K562 (cell line): ENCODE measurements around the gene RNF180.

Experiments
- CAMTA2 ChIP-seq: fragments of 250-450 bp; sonication (Bioruptor Pico); conservative IDR thresholded peaks from 2 replicates; pipeline ENCODE4 v1.5.1; 2022
- CEBPG ChIP-seq, 3 experiments: fragments of 200-800 bp in 1 of 3; sonication (Bioruptor generic) in 1 of 3; sonication (generic) in 1 of 3; formaldehyde crosslinking in 1 of 3; IDR thresholded peaks in 2 of 3; conservative IDR thresholded peaks in 1 of 3; 2 replicates each; pipeline versions ENCODE4 v1.6.1 to v1.8.0; 2016 to 2022; ENCODE audit warnings: missing compliant biosample characterization in 2 of 3, missing genetic modification characterization in 2 of 3, mild to moderate bottlenecking in 1 of 3, missing genetic modification reagents in 1 of 3
- KDM4B ChIP-seq, 2 experiments: fragments of 450-650 bp in 1 of 2; sonication (generic) in 1 of 2; IDR thresholded peaks; 2 replicates each; pipeline ENCODE4 v1.6.1; 2016 to 2017; ENCODE audit warnings: borderline replicate concordance in 2 of 2, antibody characterized with exemption in 1 of 2, low read depth in 1 of 2, mild to moderate bottlenecking in 1 of 2
- KLF10 ChIP-seq: fragments of 250-450 bp; sonication (Bioruptor Pico); IDR thresholded peaks from 2 replicates; pipeline ENCODE4 v1.6.1; 2021; ENCODE audit warnings: matching md5 sums
- ZNF354B ChIP-seq: fragments of 250-450 bp; sonication (Bioruptor Pico); IDR thresholded peaks from 2 replicates; pipeline ENCODE4 v1.4.0; 2020
- ZNF589 ChIP-seq: fragments of 200-800 bp; sonication (Bioruptor generic); IDR thresholded peaks from 2 replicates; pipeline ENCODE4 v1.6.1; 2016; ENCODE audit warnings: low read depth, missing genetic modification characterization, missing compliant biosample characterization
- TF ChIP-seq, protein P1 (sequence below): fragments of 250-450 bp; sonication (Bioruptor Pico); IDR thresholded peaks from 2 replicates; pipeline ENCODE4 v1.5.1; 2021; ENCODE audit warnings: mild to moderate bottlenecking
- TF ChIP-seq, protein P2 (sequence below), 3 experiments: IDR thresholded peaks in 2 of 3; conservative IDR thresholded peaks in 1 of 3; 2 replicates each; pipeline ENCODE4 v1.5.1; 2011 to 2012; ENCODE audit warnings: low read length in 3 of 3, mild to moderate bottlenecking in 3 of 3, control low read depth in 2 of 3, improper control_type of control experiment in 1 of 3, inconsistent platforms in 1 of 3, low read depth in 1 of 3, mixed read lengths in 1 of 3, moderate library complexity in 1 of 3; ENCODE audit not compliant: insufficient read depth in 2 of 3
- TF ChIP-seq, protein P3 (sequence below): sonication (generic); formaldehyde crosslinking; IDR thresholded peaks from 2 replicates; pipeline ENCODE4 v1.8.0; 2022; ENCODE audit warnings: mild to moderate bottlenecking, missing genetic modification reagents

DNA sequence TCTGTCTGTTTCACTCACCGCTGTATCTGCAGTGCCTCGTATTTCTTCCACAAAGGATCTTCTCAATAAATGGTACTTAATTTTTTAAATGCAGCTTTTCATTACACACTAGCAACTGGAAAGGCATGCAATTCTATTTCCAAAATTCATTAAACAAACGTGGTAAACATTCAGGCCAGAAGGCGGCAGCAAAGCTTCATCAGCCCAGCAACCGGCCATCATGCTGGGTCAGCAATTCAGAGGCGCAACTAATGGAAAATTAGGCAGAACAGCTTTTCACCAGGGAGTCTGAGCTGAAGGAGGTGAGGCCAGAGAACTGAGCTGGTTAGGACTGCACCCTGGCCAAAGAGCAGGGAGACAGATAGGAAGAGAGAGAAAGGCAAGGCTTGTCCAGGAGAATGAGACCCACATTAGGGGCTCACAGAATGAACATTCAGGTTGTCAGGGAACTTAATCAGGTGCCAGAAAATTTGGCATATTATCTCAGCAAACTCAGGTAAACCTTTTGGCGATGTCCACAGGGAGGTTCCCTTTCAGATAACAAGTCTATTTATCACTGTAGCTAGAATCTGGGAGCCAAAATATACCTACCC is 17.7 kb upstream of the RNF180 start:
- TF ChIP-seq, protein P1, sequence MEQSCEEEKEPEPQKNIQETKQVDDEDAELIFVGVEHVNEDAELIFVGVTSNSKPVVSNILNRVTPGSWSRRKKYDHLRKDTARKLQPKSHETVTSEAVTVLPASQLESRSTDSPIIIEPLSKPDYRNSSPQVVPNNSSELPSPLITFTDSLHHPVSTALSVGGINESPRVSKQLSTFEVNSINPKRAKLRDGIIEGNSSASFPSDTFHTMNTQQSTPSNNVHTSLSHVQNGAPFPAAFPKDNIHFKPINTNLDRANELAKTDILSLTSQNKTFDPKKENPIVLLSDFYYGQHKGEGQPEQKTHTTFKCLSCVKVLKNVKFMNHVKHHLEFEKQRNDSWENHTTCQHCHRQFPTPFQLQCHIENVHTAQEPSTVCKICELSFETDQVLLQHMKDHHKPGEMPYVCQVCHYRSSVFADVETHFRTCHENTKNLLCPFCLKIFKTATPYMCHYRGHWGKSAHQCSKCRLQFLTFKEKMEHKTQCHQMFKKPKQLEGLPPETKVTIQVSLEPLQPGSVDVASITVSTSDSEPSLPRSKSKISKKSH (CRISPR knock-in tag) = no peak
- TF ChIP-seq KDM4B (IDR thresholded peaks at IDR 0.05; ENCODE audit: borderline replicate concordance in 2 of 2, low read depth in 1 of 2) (no peak), KLF10 (no peak), ZNF354B (CRISPR knock-in tag) (no peak), CEBPG (CRISPR knock-in tag; IDR thresholded peaks at IDR 0.05) (no peak), CEBPG (tag; conservative IDR thresholded peaks at IDR 0.05 in 1 of 2, IDR thresholded peaks at IDR 0.05 in 1 of 2) (no peak), CAMTA2 (CRISPR knock-in tag) (no peak), ZNF589 (CRISPR knock-in tag) (no peak)
- TF ChIP-seq, protein P2, sequence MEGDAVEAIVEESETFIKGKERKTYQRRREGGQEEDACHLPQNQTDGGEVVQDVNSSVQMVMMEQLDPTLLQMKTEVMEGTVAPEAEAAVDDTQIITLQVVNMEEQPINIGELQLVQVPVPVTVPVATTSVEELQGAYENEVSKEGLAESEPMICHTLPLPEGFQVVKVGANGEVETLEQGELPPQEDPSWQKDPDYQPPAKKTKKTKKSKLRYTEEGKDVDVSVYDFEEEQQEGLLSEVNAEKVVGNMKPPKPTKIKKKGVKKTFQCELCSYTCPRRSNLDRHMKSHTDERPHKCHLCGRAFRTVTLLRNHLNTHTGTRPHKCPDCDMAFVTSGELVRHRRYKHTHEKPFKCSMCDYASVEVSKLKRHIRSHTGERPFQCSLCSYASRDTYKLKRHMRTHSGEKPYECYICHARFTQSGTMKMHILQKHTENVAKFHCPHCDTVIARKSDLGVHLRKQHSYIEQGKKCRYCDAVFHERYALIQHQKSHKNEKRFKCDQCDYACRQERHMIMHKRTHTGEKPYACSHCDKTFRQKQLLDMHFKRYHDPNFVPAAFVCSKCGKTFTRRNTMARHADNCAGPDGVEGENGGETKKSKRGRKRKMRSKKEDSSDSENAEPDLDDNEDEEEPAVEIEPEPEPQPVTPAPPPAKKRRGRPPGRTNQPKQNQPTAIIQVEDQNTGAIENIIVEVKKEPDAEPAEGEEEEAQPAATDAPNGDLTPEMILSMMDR (IDR thresholded peaks at IDR 0.05 in 2 of 3, conservative IDR thresholded peaks at IDR 0.05 in 1 of 3; ENCODE audit: insufficient read depth in 2 of 3, low read depth in 1 of 3, low read length in 3 of 3) = peak; percentile 34 to 55 (median 48); a peak in 4 of 6 replicates
- TF ChIP-seq, protein P3, sequence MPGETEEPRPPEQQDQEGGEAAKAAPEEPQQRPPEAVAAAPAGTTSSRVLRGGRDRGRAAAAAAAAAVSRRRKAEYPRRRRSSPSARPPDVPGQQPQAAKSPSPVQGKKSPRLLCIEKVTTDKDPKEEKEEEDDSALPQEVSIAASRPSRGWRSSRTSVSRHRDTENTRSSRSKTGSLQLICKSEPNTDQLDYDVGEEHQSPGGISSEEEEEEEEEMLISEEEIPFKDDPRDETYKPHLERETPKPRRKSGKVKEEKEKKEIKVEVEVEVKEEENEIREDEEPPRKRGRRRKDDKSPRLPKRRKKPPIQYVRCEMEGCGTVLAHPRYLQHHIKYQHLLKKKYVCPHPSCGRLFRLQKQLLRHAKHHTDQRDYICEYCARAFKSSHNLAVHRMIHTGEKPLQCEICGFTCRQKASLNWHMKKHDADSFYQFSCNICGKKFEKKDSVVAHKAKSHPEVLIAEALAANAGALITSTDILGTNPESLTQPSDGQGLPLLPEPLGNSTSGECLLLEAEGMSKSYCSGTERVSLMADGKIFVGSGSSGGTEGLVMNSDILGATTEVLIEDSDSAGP (CRISPR knock-in tag) = no peak
